Panc1 (cell line): ENCODE results near the gene TPD52L1.

Experiments used
- POLR2AphosphoS5 ChIP-seq: IDR thresholded peaks from 2 replicates; pipeline ENCODE4 v1.6.1; 2012; ENCODE audit warnings: mild to moderate bottlenecking, low read depth, low read length, moderate library complexity
- SIN3A ChIP-seq: IDR thresholded peaks from 2 replicates; pipeline ENCODE4 v1.6.1; 2012; ENCODE audit warnings: low read depth, mild to moderate bottlenecking, low read length, moderate library complexity, borderline replicate concordance; ENCODE audit not compliant: insufficient read depth
- TCF7L2 ChIP-seq: IDR thresholded peaks from 2 replicates; pipeline ENCODE4 v1.6.1; 2011; ENCODE audit warnings: mild to moderate bottlenecking, low read depth, low read length, inconsistent platforms
- TF ChIP-seq, protein P1 (sequence below): fragments of 450-650 bp; IDR thresholded peaks from 2 replicates; pipeline ENCODE4 v1.5.1; 2017; ENCODE audit warnings: mild to moderate bottlenecking
- TF ChIP-seq, protein P2 (sequence below), 2 experiments: IDR thresholded peaks; 2 replicates each; pipeline ENCODE4 v1.6.1; 2011 to 2012; ENCODE audit warnings: low read depth in 2 of 2, control low read depth in 1 of 2, low read length in 1 of 2, mild to moderate bottlenecking in 1 of 2, moderate library complexity in 1 of 2; ENCODE audit not compliant: insufficient read depth in 1 of 2

DNA sequence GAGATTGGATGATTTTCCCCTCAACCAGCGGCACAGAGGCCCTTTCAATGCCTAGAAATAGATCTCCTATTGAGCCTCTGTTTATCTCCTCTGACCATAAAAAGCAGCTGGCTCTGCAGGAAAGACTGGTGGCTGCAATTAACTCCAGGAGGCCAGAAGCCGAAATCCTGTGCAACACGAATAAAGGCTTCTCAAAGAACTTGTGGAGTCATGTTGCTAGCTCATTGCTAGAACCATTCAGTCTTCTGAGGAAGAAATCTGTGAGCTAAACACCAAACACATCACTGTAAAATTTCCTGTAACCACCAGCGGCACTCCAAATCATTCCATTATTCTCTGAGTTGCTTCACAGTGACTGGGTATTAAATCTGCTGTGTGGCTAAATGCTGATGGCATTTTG is 49.1 kb upstream of the TPD52L1 start:
- TF ChIP-seq, protein P1, sequence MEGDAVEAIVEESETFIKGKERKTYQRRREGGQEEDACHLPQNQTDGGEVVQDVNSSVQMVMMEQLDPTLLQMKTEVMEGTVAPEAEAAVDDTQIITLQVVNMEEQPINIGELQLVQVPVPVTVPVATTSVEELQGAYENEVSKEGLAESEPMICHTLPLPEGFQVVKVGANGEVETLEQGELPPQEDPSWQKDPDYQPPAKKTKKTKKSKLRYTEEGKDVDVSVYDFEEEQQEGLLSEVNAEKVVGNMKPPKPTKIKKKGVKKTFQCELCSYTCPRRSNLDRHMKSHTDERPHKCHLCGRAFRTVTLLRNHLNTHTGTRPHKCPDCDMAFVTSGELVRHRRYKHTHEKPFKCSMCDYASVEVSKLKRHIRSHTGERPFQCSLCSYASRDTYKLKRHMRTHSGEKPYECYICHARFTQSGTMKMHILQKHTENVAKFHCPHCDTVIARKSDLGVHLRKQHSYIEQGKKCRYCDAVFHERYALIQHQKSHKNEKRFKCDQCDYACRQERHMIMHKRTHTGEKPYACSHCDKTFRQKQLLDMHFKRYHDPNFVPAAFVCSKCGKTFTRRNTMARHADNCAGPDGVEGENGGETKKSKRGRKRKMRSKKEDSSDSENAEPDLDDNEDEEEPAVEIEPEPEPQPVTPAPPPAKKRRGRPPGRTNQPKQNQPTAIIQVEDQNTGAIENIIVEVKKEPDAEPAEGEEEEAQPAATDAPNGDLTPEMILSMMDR = no peak
- TF ChIP-seq POLR2AphosphoS5 (no peak), TCF7L2 (no peak), SIN3A (no peak)
- TF ChIP-seq, protein P2, sequence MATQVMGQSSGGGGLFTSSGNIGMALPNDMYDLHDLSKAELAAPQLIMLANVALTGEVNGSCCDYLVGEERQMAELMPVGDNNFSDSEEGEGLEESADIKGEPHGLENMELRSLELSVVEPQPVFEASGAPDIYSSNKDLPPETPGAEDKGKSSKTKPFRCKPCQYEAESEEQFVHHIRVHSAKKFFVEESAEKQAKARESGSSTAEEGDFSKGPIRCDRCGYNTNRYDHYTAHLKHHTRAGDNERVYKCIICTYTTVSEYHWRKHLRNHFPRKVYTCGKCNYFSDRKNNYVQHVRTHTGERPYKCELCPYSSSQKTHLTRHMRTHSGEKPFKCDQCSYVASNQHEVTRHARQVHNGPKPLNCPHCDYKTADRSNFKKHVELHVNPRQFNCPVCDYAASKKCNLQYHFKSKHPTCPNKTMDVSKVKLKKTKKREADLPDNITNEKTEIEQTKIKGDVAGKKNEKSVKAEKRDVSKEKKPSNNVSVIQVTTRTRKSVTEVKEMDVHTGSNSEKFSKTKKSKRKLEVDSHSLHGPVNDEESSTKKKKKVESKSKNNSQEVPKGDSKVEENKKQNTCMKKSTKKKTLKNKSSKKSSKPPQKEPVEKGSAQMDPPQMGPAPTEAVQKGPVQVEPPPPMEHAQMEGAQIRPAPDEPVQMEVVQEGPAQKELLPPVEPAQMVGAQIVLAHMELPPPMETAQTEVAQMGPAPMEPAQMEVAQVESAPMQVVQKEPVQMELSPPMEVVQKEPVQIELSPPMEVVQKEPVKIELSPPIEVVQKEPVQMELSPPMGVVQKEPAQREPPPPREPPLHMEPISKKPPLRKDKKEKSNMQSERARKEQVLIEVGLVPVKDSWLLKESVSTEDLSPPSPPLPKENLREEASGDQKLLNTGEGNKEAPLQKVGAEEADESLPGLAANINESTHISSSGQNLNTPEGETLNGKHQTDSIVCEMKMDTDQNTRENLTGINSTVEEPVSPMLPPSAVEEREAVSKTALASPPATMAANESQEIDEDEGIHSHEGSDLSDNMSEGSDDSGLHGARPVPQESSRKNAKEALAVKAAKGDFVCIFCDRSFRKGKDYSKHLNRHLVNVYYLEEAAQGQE (IDR thresholded peaks at IDR 0.05; ENCODE audit: insufficient read depth in 1 of 2, low read depth in 2 of 2, low read length in 1 of 2) = no peak
